ENCODE data around the gene NTSR1.

GRCh38 chr20:62688083-62688482 lies 20.6 kb upstream of the NTSR1 start:
- no peak for TF ChIP-seq POLR2A (IDR thresholded peaks at IDR 0.05)
- TF ChIP-seq, protein P1, sequence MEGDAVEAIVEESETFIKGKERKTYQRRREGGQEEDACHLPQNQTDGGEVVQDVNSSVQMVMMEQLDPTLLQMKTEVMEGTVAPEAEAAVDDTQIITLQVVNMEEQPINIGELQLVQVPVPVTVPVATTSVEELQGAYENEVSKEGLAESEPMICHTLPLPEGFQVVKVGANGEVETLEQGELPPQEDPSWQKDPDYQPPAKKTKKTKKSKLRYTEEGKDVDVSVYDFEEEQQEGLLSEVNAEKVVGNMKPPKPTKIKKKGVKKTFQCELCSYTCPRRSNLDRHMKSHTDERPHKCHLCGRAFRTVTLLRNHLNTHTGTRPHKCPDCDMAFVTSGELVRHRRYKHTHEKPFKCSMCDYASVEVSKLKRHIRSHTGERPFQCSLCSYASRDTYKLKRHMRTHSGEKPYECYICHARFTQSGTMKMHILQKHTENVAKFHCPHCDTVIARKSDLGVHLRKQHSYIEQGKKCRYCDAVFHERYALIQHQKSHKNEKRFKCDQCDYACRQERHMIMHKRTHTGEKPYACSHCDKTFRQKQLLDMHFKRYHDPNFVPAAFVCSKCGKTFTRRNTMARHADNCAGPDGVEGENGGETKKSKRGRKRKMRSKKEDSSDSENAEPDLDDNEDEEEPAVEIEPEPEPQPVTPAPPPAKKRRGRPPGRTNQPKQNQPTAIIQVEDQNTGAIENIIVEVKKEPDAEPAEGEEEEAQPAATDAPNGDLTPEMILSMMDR (IDR thresholded peaks at IDR 0.05): no peak
